Common myeloid progenitor, CD34-positive (primary cell): ENCODE measurements around the gene GPC5.
A peak's percentile ranks its signal among the peaks of the same experiment; 100 is the strongest.

Experiments
- CTCF ChIA-PET: fragments of 350-600 bp; sonication (Branson Sonifier 250); formaldehyde crosslinking; loops from one replicate; lab custom pipeline; 2021; ENCODE audit warnings: antibody characterized with exemption; lab: Charles Lee
- POLR2A ChIA-PET: fragments of 350-600 bp; sonication (Branson Sonifier 250); formaldehyde crosslinking; loops from one replicate; lab custom pipeline; 2021; ENCODE audit warnings: antibody characterized with exemption; lab: Charles Lee
- DNase-seq, 3 donors: peaks; one replicate each; pipeline versions ENCODE4 v3.0.0 to v3.0.0-alpha.2; 2013
- H3K27ac ChIP-seq, 2 experiments: 1 replicate in 1 of 2; 2 replicates in 1 of 2; pipeline ENCODE4 v1.7.0; 2013; ENCODE audit warnings: inconsistent platforms in 2 of 2, low read length in 2 of 2, mild to moderate bottlenecking in 2 of 2, low read depth in 1 of 2, moderate library complexity in 1 of 2; ENCODE audit not compliant: severe bottlenecking in 2 of 2, insufficient read depth in 1 of 2, poor library complexity in 1 of 2
- H3K27me3 ChIP-seq, 5 experiments: replicated peaks in 2 of 5; 1 replicate in 3 of 5; 2 replicates in 2 of 5; pipeline versions ENCODE4 v1.6.1 to v1.7.0; 2013; ENCODE audit warnings: low read length in 4 of 5, mild to moderate bottlenecking in 2 of 5, moderate library complexity in 2 of 5, inconsistent platforms in 1 of 5; ENCODE audit not compliant: insufficient read depth in 5 of 5, control insufficient read depth in 4 of 5
- H3K36me3 ChIP-seq, 4 experiments: 1 replicate in 2 of 4; 2 replicates in 2 of 4; pipeline versions ENCODE4 v1.6.1 to v1.7.0; 2013; ENCODE audit warnings: low read length in 3 of 4, control low read depth in 1 of 4, mild to moderate bottlenecking in 1 of 4; ENCODE audit not compliant: control insufficient read depth in 4 of 4, insufficient read depth in 4 of 4
- H3K4me1 ChIP-seq, 4 experiments: 1 replicate in 3 of 4; 2 replicates in 1 of 4; pipeline versions ENCODE4 v1.6.1 to v1.7.1; 2013; ENCODE audit warnings: low read length in 3 of 4, mild to moderate bottlenecking in 3 of 4, control low read depth in 1 of 4, inconsistent platforms in 1 of 4, moderate library complexity in 1 of 4; ENCODE audit not compliant: control insufficient read depth in 4 of 4, insufficient read depth in 4 of 4; ENCODE audit errors: control extremely low read depth in 1 of 4
- H3K4me3 ChIP-seq, 7 experiments: 1 replicate in 4 of 7; 2 replicates in 3 of 7; pipeline versions ENCODE4 v1.5.1 to v1.7.0; 2013; ENCODE audit warnings: mild to moderate bottlenecking in 7 of 7, low read length in 6 of 7, moderate library complexity in 6 of 7, inconsistent platforms in 2 of 7, low read depth in 2 of 7, control low read depth in 1 of 7; ENCODE audit not compliant: insufficient read depth in 4 of 7, control insufficient read depth in 1 of 7; ENCODE audit errors: extremely low read depth in 1 of 7
- H3K9me3 ChIP-seq, 5 experiments: 1 replicate in 4 of 5; 2 replicates in 1 of 5; pipeline versions ENCODE4 v1.6.1 to v1.7.1; 2013; ENCODE audit warnings: low read length in 4 of 5, mild to moderate bottlenecking in 2 of 5, inconsistent platforms in 1 of 5, low read depth in 1 of 5, moderate library complexity in 1 of 5; ENCODE audit not compliant: control insufficient read depth in 4 of 5, insufficient read depth in 2 of 5; ENCODE audit errors: control extremely low read depth in 1 of 5
- WGBS: methylation state at CpG from one replicate; pipeline ENCODE4 v1.1.5; 2013; ENCODE audit not compliant: insufficient coverage; 5-methylcytosine and 5-hydroxymethylcytosine counted together

Gene GPC5

GRCh38 chr13:91709180-91709579 lies 310.8 kb downstream of the GPC5 start:
- peaks cover 0 to 4% (median 0%) of the 10 kb centered on the region in 5 experiments for H3K9me3 ChIP-seq
- no peak overlapping the region for H3K27ac ChIP-seq
- CTCF ChIA-PET, result no interaction called here
- no peak for DNase-seq
- no peaks in the 10 kb centered on the region for H3K36me3 ChIP-seq
- no peak overlapping the region for H3K4me3 ChIP-seq
- no peaks in the 10 kb centered on the region for H3K27me3 ChIP-seq
- no peaks in the 10 kb centered on the region for H3K4me1 ChIP-seq
- WGBS, result no CpG with 5 or more reads among the region's 3 CpGs
- POLR2A ChIA-PET, result no interaction called here

- Histone ChIP-seq H3K9me3 (peaks cover 0 to 4% (median 0%) of the 10 kb centered on the region in 5 experiments), H3K36me3 (no peaks in the 10 kb centered on the region), H3K4me1 (no peaks in the 10 kb centered on the region), H3K4me3 (no peak overlapping the region), H3K27me3 (no peaks in the 10 kb centered on the region), H3K27ac (no peak overlapping the region)
- no peak for DNase-seq
- CTCF ChIA-PET, result no interaction called here
- POLR2A ChIA-PET, result no interaction called here
- no CpG with 5 or more reads among the region's 3 CpGs for WGBS
Observed at GRCh38 chr13:91710733-91711132, 312.3 kb downstream of the GPC5 start.

- no peaks in the 10 kb centered on the region for H3K27me3 ChIP-seq
- H3K36me3 ChIP-seq, result no peaks in the 10 kb centered on the region
- ChIA-PET CTCF (interaction anchor here (1.3 kb wide), 1 partner anchor 403 kb away, joined by 4 read pairs; no protein-coding TSS in a partner anchor), POLR2A (no interaction called here)
- WGBS, result 100% methylated on average over 1 of the region's 3 CpGs
- DNase-seq, result no peak
- H3K27ac ChIP-seq, result no peak overlapping the region
- H3K9me3 ChIP-seq, result peaks cover 0 to 4% (median 0%) of the 10 kb centered on the region in 5 experiments
- peaks cover 0 to 4% (median 0%) of the 10 kb centered on the region in 4 experiments for H3K4me1 ChIP-seq
- H3K4me3 ChIP-seq, result no peak overlapping the region
Observed at GRCh38 chr13:91714855-91715254, 316.4 kb downstream of the GPC5 start.

- ChIA-PET CTCF (no interaction called here), POLR2A (no interaction called here)
- Histone ChIP-seq H3K27ac (no peak overlapping the region), H3K9me3 (no peaks in the 10 kb centered on the region), H3K27me3 (no peaks in the 10 kb centered on the region), H3K36me3 (no peaks in the 10 kb centered on the region), H3K4me1 (peaks cover 0 to 4% (median 0%) of the 10 kb centered on the region in 4 experiments), H3K4me3 (no peak overlapping the region)
- 100% methylated on average over 2 of the region's 7 CpGs for WGBS
- DNase-seq, result no peak
Observed at GRCh38 chr13:91716436-91717065, 318.1 kb downstream of the GPC5 start.

- Histone ChIP-seq H3K9me3 (no peaks in the 10 kb centered on the region), H3K36me3 (no peaks in the 10 kb centered on the region), H3K4me1 (peaks cover 0 to 4% (median 0%) of the 10 kb centered on the region in 4 experiments), H3K27ac (no peak overlapping the region), H3K27me3 (no peaks in the 10 kb centered on the region), H3K4me3 (no peak overlapping the region)
- ChIA-PET CTCF (interaction anchor here (1.6 to 8.7 kb wide), 5 partner anchors 10 to 350 kb away, joined by 3 to 74 read pairs (median 4); no protein-coding TSS in a partner anchor), POLR2A (no interaction called here)
- DNase-seq, result peak; percentile 12 to 71 (median 57)
- WGBS, result 3% methylated on average over 2 of the region's 3 CpGs
Observed at GRCh38 chr13:91719033-91719432, 320.6 kb downstream of the GPC5 start.

- POLR2A ChIA-PET, result no interaction called here
- no peak for DNase-seq
- no peak overlapping the region for H3K27ac ChIP-seq
- no peaks in the 10 kb centered on the region for H3K9me3 ChIP-seq
- CTCF ChIA-PET, result interaction anchor here (0.6 to 8.7 kb wide), 6 partner anchors 9 to 770 kb away, joined by 3 to 74 read pairs (median 4); no protein-coding TSS in a partner anchor
- 94% methylated on average over 3 of the region's 3 CpGs for WGBS
- H3K4me1 ChIP-seq, result peaks cover 0 to 4% (median 0%) of the 10 kb centered on the region in 4 experiments
- H3K36me3 ChIP-seq, result no peaks in the 10 kb centered on the region
- H3K4me3 ChIP-seq, result no peak overlapping the region
- no peaks in the 10 kb centered on the region for H3K27me3 ChIP-seq
Observed at GRCh38 chr13:91721413-91721812, 323.0 kb downstream of the GPC5 start.

- peak; percentile 18 to 55 (median 48) for DNase-seq
- CTCF ChIA-PET, result interaction anchor here (0.6 to 8.7 kb wide), 9 partner anchors 9 to 349 kb away, joined by 3 to 74 read pairs (median 5); no protein-coding TSS in a partner anchor
- no peaks in the 10 kb centered on the region for H3K36me3 ChIP-seq
- H3K9me3 ChIP-seq, result no peaks in the 10 kb centered on the region
- POLR2A ChIA-PET, result no interaction called here
- H3K4me3 ChIP-seq, result no peak overlapping the region
- no peak overlapping the region for H3K27ac ChIP-seq
- H3K27me3 ChIP-seq, result no peaks in the 10 kb centered on the region
- WGBS, result 100% methylated on average over 1 of the region's 4 CpGs
- peaks cover 0 to 4% (median 0%) of the 10 kb centered on the region in 4 experiments for H3K4me1 ChIP-seq
Observed at GRCh38 chr13:91722267-91722884, 324.0 kb downstream of the GPC5 start.
